Inflammatory macrophage treated with lipopolysaccharide for 1 hour (primary cell): ENCODE results near the gene MZT2B.
A peak's percentile ranks its signal among the peaks of the same experiment; 100 is the strongest.
"Not testable (repeated sequence)": the region's sequence is repeated elsewhere in the genome, so short reads cannot be mapped to it uniquely, and the experiment has no call there.

ENCODE experiments used
- DNase-seq, 2 donors: peaks; one replicate each; pipeline ENCODE4 v3.0.0-alpha.2; 2020 to 2022

MZT2B gene, protein sequence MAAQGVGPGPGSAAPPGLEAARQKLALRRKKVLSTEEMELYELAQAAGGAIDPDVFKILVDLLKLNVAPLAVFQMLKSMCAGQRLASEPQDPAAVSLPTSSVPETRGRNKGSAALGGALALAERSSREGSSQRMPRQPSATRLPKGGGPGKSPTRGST

GRCh38 chr2:130181880-130182682 lies at the start of gene MZT2B:
Gene MZT2B (plus strand): TSS chr2:130182262. CDS start chr2:130182283, 21 bp downstream.
- DNase-seq, result peak; percentile 77 to 85

DNA sequence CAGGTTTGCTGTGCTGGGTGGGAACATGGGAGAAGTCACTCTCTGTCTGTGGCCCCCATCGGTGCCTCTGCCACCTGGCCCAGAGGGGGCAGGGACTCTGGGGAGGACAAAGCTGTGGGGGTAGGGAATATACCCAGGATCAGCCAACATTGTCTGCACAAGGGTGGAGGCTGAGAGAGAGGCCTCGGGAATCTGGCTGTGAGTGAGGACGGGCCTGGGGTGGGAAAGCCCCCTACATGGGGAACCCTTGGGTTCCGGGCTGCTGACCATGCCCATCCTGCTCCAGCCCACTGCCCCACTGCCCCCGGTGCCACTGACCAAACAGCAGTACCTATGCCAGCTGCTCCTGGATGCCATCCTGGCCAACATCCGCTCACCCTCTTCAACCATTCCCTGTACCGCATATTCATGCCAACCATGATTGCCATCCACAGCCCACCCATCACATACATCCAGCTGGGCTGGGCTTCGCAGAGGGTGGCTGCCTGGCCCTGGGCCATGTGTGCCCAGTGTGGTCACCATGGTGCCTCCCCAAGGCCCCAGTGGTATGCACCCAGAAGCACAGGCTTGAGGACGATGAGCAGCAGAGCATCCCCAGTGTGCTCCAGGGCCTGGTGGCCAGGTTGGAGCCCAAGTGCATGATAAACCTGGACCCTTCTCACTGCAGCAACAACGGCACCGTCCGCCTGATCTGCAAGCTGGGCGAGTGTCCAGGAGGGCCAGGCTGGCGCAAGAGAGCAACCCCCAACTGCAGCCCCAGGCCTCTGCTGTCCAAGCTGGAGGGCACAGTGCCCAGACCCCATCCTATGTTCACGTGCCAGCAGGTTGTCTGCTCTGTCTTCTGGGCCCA lies 46.1 kb upstream of the MZT2B start:
- no peak for DNase-seq

- not testable (repeated sequence) for DNase-seq
Measured at GRCh38 chr2:130136546-130136945, 45.5 kb upstream of the MZT2B start.

DNA sequence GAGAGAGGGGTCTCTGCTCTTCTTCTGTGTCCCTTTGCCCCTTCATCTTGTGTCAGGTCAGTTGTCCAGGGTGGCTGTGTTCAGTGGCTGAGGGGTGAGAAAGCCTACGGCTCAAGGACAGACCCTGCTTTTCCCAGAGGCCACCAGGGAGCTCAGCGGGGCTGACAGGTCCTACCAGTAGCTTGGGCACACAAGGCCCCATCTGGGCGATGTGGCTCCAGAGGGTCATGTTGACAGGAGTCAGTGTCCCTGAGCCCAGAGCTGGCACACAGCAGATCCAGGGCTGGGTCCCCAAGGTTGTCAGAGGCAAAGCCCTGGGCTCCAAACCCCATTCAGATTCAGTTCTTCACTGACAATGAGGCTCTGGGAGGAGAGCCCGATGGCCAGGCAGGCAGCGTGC lies 44.9 kb upstream of the MZT2B start:
- DNase-seq, result not testable (repeated sequence)

GRCh38 chr2:130138326-130138725 lies 43.7 kb upstream of the MZT2B start:
- not testable (repeated sequence) for DNase-seq

DNA sequence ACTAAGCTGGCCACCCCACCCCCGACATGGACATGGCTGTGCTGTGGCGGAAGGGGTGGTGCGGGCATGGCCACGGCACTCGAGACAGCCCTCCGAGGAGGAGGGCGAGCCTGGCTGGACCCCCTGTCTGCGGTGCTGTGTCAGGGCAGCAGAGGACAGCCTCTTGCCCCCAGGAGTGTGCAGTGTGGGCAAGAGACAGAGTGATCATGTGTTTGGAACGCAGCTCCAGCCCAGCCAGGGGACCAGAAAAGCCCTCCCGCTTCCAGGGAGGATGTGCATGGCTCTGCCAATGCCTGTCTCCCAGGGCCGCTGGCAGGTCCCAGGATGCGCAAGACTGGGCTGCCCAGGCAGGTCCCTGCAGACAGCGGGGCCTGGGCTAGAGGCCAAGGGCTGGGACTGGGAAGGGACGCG lies 43.2 kb upstream of the MZT2B start:
- DNase-seq, result not testable (repeated sequence)

DNA sequence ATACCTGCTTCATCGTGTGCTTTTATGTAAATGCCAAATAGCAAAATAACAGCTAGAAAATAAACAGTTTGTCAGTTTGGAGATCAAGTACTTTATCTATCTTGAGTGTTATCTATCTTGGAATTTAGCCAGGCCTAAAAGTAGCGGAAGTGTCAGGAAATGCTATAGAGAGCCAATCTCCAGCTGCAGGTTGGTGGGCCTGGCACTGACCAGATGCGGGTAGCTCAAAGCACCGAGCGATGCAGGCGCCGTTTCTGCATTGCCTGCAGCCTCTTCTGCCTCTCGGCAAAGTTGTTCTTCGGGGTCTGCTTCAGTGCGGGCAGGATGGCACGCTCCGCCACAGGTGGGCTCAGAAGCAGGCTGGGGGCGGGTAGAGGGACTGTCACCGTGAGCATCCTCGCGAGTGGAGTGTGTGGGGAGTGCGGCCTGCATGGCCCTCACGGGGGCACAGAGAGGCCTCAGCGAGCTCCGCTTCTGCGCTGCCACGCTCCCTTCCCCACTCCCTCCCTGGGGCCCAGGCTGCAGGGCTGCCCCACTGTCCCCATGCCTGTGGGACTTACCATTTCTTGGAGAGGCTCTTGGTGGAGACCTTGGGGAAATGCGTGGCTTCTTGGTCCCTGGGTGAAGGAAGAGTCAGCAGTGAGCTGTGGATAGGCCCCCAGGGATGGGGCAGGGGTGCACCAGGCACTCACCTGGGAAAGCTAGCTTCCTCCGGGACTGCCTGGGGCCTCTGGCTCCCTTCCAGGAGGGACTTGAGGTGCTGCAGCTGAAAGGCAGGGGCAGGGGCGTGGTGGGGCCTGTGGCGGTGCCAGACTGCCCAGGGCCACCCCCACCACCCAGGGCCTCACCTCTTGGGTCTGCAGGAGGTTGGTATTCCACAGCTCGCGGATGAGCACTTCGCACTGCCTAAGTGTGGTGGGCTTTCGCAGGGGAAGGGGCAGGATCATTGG lies 42.5 kb upstream of the MZT2B start:
- DNase-seq, result not testable (repeated sequence)

- DNase-seq, result not testable (repeated sequence)
Measured at GRCh38 chr2:130140516-130140915, 41.5 kb upstream of the MZT2B start.

- not testable (repeated sequence) for DNase-seq
Measured at GRCh38 chr2:130141002-130141401, 41.1 kb upstream of the MZT2B start.

DNA sequence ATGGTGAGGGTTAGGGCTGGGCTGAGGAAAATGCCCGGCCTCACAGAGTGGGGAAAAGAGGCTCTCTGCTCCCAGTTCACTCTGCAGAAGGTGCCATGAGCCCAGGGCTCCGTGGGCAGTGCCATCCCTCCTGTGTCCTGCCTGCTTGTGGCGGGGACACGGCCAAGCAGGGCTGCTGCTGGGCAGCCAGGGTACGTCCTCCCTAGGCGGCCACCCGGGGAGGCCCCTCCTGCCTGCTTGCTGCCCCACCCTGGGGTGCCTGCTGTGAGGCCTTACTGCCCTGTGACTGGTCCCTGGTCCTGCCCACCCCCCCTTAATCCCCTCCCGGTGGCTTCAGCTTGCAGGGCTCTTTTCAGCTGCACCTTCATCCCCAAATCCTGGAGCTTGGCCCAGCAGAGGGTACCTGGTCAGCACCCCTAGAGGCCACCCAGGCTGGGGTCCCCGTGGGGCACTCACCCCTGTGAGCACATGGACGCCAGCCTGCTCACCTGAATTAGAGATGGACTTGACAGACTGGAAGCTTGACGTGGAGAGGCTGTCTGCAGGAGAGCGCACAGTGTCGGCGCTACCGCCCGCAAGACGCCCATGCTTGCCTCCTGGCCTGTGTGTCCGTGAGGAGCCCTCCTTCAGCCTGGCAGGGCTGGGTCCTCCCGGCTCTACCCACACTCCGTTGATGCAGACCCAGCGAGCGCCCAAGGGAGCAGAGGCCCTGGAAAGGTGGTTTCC lies 40.3 kb upstream of the MZT2B start:
- DNase-seq, result not testable (repeated sequence)

DNA sequence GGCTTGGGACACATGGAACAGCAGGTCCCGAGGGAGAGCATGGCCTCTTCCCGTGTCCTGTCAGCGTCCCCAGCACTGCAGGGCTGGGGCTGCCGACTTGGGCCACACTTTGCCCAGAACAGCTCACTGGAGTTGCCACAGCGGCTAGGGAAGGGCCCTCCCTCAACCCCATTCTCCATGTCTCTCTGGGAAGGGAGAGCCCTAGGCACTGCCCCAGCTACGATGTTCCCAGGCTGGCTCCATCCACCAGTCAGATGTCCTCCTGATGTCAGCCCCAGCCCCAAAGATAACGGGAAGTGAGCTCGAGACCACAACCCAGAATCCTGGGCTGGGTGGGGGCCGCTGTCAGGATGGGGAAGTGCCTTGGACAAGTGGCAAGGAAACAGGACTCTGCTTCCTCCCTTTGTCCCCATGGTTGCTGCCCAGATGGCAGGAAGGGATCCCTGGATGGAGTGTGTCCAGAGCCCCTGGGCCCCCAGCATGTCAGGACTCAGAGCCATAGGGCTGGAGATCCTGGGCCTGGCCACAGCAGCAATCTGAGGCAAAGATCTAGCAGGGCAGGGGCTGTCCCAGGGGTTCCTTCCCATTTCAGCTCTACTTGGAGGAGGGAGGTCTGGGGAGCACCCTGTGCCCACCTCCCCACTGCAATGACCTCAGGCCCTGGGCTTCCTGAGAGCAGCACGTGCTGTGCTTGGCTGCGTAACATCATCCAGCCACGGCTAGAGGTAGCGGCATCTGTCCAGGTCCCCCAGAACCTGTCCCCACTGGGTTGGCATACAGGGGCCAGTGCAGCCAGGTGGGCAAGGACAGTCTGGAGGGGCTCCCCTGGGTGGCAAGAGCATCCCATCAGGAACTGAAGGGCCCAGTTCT lies 39.4 kb upstream of the MZT2B start:
- not testable (repeated sequence) for DNase-seq

GRCh38 chr2:130143266-130144039 lies 38.6 kb upstream of the MZT2B start:
- not testable (repeated sequence) for DNase-seq

DNA sequence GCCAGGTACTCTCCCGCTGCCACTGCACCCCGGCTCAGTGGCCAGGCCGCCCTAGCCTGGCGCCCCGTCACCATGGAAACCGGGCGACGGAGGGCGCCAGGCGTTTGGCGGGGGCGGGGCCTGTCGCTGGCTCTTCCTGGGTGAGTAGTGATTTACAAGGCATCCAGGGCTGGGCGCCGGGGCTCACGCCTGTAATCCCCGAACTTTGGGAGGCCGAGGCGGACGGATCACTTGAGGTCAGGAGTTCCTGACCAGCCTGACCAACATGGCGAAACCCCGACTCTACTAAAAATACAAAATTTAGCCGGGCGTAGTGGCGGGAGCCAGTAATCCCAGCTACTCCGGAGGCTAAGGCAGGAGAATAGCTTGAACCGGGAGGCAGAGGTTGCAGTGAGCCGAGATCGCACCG lies 37.1 kb upstream of the MZT2B start, which contains the start of gene CCDC74B:
CCDC74B (minus strand) TSS at position 107 of the 409 bp plus-strand sequence. CDS start 116 bp downstream, outside the sequence.
- DNase-seq, result peak; percentile 1 to 2

DNA sequence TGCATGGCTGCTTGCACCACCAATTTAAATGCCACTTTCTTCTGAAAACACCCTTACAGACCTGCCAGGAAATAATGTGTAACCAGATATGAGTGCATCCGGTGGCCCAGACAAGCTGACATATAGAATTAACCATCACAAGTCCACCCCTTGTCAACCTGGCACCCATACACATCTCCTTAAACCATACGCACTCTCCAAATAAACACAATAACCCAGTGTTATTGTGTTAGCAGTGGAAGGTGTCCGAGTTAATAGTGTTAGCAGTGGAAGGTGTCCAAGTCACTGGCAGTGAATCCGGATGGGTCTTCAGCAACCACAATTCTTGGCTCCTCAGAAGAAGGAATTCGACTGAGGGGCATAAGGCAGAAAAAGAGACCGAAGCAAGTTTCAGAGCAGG lies 33.5 kb upstream of the MZT2B start:
- DNase-seq, result not testable (repeated sequence)

GRCh38 chr2:130150181-130151144 lies 31.6 kb upstream of the MZT2B start:
- DNase-seq, result no peak

DNA sequence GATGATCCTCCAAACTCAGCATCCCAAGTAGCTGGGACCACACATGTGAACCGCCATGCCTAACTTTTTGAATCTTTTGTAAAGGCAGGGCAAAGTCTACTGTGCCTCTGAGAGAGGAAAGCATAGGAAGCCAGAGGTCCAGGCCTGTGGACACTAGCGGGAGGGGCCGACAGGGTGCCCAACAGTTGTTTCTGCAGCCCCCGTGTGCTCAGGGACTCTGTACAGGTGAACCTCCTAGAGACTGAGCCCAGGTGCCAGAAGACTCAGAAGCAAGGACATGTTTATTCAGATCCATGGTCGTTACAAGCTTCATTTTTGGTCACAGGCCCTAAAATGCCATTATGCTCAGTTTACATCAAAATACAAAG lies 30.9 kb upstream of the MZT2B start:
- not testable (repeated sequence) for DNase-seq

- DNase-seq, result not testable (repeated sequence)
Measured at GRCh38 chr2:130152136-130152815, 29.8 kb upstream of the MZT2B start.
